HG02840 (cell line): ENCODE measurements around the gene SAMHD1.
"Not testable (repeated sequence)": the region's sequence is repeated elsewhere in the genome, so short reads cannot be mapped to it uniquely, and the experiment has no call there.

Experiments used
- ATAC-seq: cut with Tn5 transposase; IDR thresholded peaks from one replicate; pipeline ENCODE4 v1.9.1; 2021; ENCODE audit warnings: mild to moderate bottlenecking, moderate library complexity, moderate number of reproducible peaks; ENCODE audit not compliant: unreplicated experiment, low FRiP score

The SAMHD1 gene

GRCh38 chr20:36856691-36857635, 94.5 kb downstream of the SAMHD1 start:
- ATAC-seq: no peak

GRCh38 chr20:36856195-36856594, 95.3 kb downstream of the SAMHD1 start:
- no peak for ATAC-seq

GRCh38 chr20:36855241-36855657, 96.3 kb downstream of the SAMHD1 start:
- ATAC-seq: no peak

GRCh38 chr20:36854348-36855240, 96.9 kb downstream of the SAMHD1 start:
- no peak for ATAC-seq

- no peak for ATAC-seq
Measured at GRCh38 chr20:36852187-36852586, 99.3 kb downstream of the SAMHD1 start.

- no peak for ATAC-seq
Measured at GRCh38 chr20:36851490-36851889, 100.0 kb downstream of the SAMHD1 start.

GRCh38 chr20:36850759-36851158, 100.7 kb downstream of the SAMHD1 start:
- no peak for ATAC-seq

- ATAC-seq: no peak
Measured at GRCh38 chr20:36849333-36850065, 102.0 kb downstream of the SAMHD1 start.

GRCh38 chr20:36848677-36849076, 102.8 kb downstream of the SAMHD1 start:
- no peak for ATAC-seq

GRCh38 chr20:36848078-36848660, 103.3 kb downstream of the SAMHD1 start:
- no peak for ATAC-seq

GRCh38 chr20:36847710-36848040, 103.8 kb downstream of the SAMHD1 start:
- no peak for ATAC-seq

GRCh38 chr20:36847009-36847709, 104.3 kb downstream of the SAMHD1 start:
- no peak for ATAC-seq

- ATAC-seq: no peak
Measured at GRCh38 chr20:36845288-36845971, 106.1 kb downstream of the SAMHD1 start.

- not testable (repeated sequence) for ATAC-seq
Measured at GRCh38 chr20:36841030-36841429, 110.5 kb downstream of the SAMHD1 start.
